Sigmoid colon (tissue), 7 donors: ENCODE results near the gene RPL19. TPM values are rescaled to one million over a fixed set of nuclear protein-coding genes. Genes with fewer than 3 reads are reported as not detected.

ENCODE experiments used
- DNase-seq: peaks from one replicate; pipeline ENCODE4 v3.0.0-alpha.2; 2019
- H3K27ac ChIP-seq, 4 donors: fragments of 200-600 bp; sonication (generic); one replicate each; pipeline ENCODE4 v1.5.1; 2016 to 2019; ENCODE audit warnings: mild to moderate bottlenecking in 1 of 4
- H3K27me3 ChIP-seq, 3 donors: fragments of 200-600 bp; sonication (generic); one replicate each; pipeline ENCODE4 v1.5.1; 2019; ENCODE audit warnings: mild to moderate bottlenecking in 1 of 3
- H3K36me3 ChIP-seq, 4 donors: fragments of 200-600 bp; sonication (generic); one replicate each; pipeline ENCODE4 v1.5.1; 2016 to 2019
- H3K4me1 ChIP-seq, 4 donors: fragments of 200-600 bp; sonication (generic); one replicate each; pipeline ENCODE4 v1.5.1; 2017 to 2019
- H3K4me3 ChIP-seq, 4 donors: fragments of 200-600 bp; sonication (generic); one replicate each; pipeline ENCODE4 v1.5.1; 2017 to 2019; ENCODE audit warnings: mild to moderate bottlenecking in 2 of 4, moderate library complexity in 1 of 4
- H3K9me3 ChIP-seq, 4 donors: fragments of 200-600 bp in 3 of 4; sonication (generic) in 3 of 4; one replicate each; pipeline versions ENCODE4 v1.5.1 to v1.6.1; 2013 to 2019
- CTCF ChIP-seq, 4 experiments: fragments of 450-650 bp in 3 of 4; fragments of 200-600 bp in 1 of 4; IDR thresholded peaks; one replicate each; pipeline ENCODE4 v1.5.1; 2016 to 2019; ENCODE audit warnings: antibody characterized with exemption in 4 of 4, mild to moderate bottlenecking in 3 of 4, moderate library complexity in 2 of 4
- EP300 ChIP-seq, 4 donors: sonication (generic); formaldehyde crosslinking; IDR thresholded peaks; one replicate each; pipeline ENCODE4 v1.6.1; 2017; ENCODE audit warnings: antibody characterized with exemption in 4 of 4
- POLR2A ChIP-seq, 2 donors: fragments of 450-650 bp; IDR thresholded peaks; one replicate each; pipeline ENCODE4 v1.6.1; 2016; ENCODE audit warnings: antibody characterized with exemption in 2 of 2, mild to moderate bottlenecking in 2 of 2, moderate library complexity in 2 of 2
- POLR2AphosphoS5 ChIP-seq, 4 donors: sonication (generic); formaldehyde crosslinking; IDR thresholded peaks; one replicate each; pipeline ENCODE4 v1.6.1; 2017; ENCODE audit warnings: antibody characterized with exemption in 4 of 4
- WGBS, 2 donors: extraction: QIAGEN DNeasy Blood & Tissue Kit; methylation state at CpG; one replicate each; pipeline ENCODE4 v1.1.7; 2013; 5-methylcytosine and 5-hydroxymethylcytosine counted together
- intact Hi-C: fragments of 100-400 bp; cut with DNase I; formaldehyde crosslinking; loops from one replicate; pipeline ENCODE4 v1.15.1; 2023
- polyA plus RNA-seq, 3 donors: library from polyadenylated mRNA; stranded (reverse); fragments of 200-250 nt; gene quantifications; one replicate each; pipeline ENCODE4 v1.2.3, GENCODE V29; 2013
- total RNA-seq, 4 donors: library from RNA; depleted of rRNA; stranded (reverse); fragments of >200 nt; gene quantifications; one replicate each; pipeline ENCODE4 v1.1.0, GENCODE V29; 2016
- donor health status: healthy with polysubstance abuse.
- donor health status: Bipolar disorder and iron deficiency.
- donor health status: healthy.

RPL19 gene
- total and polyA plus RNA-seq, 7 donors = 2,689 to 4,685 (median 3,919) TPM

- Histone ChIP-seq H3K4me3 (no peak overlapping the region), H3K4me1 (no peaks in the 10 kb centered on the region), H3K36me3 (peaks cover 5 to 95% (median 38%) of the 10 kb centered on the region in 4 donors), H3K27me3 (no peaks in the 10 kb centered on the region), H3K27ac (no peak overlapping the region), H3K9me3 (no peaks in the 10 kb centered on the region)
- intact Hi-C loops = no loop called here
- no peak for DNase-seq
- TF ChIP-seq POLR2A (IDR thresholded peaks at IDR 0.05) (no peak), CTCF (IDR thresholded peaks at IDR 0.05) (no peak), EP300 (IDR thresholded peaks at IDR 0.05) (no peak)
- 43 to 79% methylated on average over 9 of the region's 9 CpGs for WGBS, 2 donors
Measured at GRCh38 chr17:39187152-39187830, 12.8 kb upstream of the RPL19 start.

DNA sequence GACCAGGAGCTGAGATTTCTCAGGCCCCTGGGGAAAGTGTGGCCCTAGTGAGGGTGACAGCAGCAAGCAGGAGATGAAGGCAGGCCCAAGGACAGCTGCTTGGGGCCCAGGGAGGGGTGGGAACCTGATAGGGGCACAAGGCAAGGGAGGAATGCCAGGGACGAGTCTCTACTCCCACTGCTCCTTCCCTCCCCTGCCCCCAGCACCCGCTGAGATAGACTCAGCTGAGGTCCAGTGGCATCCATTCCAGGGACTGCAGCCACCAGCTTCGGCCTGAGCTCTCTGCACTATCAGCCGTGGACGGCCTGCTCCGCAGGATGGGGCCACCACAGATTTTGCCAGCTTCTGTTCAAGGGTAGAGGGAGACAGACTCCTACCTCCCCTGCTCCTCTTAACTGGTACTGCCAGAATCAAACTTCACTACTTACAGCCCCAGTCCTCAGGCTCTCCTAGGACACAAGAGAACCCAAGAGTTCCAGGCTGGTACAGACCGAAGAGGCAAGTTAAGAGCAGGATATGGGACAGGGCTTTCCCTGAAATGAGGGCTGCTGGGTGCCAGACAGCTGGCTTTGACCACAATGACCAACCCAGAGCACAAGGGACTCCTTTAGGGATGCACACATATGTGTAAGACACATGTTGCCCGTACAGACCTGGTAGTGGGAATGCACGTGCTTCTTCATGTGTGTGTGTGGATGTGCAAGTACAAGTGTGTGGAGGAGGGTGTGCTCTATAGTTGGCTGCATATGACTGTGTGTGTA lies 8.2 kb upstream of the RPL19 start:
- intact Hi-C loops = no loop called here
- H3K27me3 ChIP-seq = no peaks in the 10 kb centered on the region
- no peaks in the 10 kb centered on the region for H3K9me3 ChIP-seq
- TF ChIP-seq POLR2A (IDR thresholded peaks at IDR 0.05) (no peak), CTCF (IDR thresholded peaks at IDR 0.05) (no peak), EP300 (IDR thresholded peaks at IDR 0.05) (no peak), POLR2AphosphoS5 (IDR thresholded peaks at IDR 0.05) (no peak)
- peaks cover 0 to 69% (median 20%) of the 10 kb centered on the region in 4 donors for H3K36me3 ChIP-seq
- 95 to 96% methylated on average over 9 of the region's 9 CpGs for WGBS, 2 donors
- DNase-seq = no peak
- H3K27ac ChIP-seq = no peak overlapping the region
- H3K4me3 ChIP-seq = no peak overlapping the region
- peaks cover 0 to 34% (median 27%) of the 10 kb centered on the region in 4 donors for H3K4me1 ChIP-seq

GRCh38 chr17:39192901-39193300 lies 7.2 kb upstream of the RPL19 start:
- Histone ChIP-seq H3K4me1 (peaks cover 0 to 38% (median 33%) of the 10 kb centered on the region in 4 donors), H3K27ac (no peak overlapping the region), H3K4me3 (no peak overlapping the region), H3K27me3 (no peaks in the 10 kb centered on the region), H3K36me3 (peaks cover 0 to 59% (median 13%) of the 10 kb centered on the region in 4 donors), H3K9me3 (no peaks in the 10 kb centered on the region)
- WGBS, 2 donors = 96 to 97% methylated on average over 16 of the region's 16 CpGs
- intact Hi-C loops = no loop called here
- no peak for DNase-seq
- TF ChIP-seq CTCF (IDR thresholded peaks at IDR 0.05) (no peak), POLR2AphosphoS5 (IDR thresholded peaks at IDR 0.05) (no peak), EP300 (IDR thresholded peaks at IDR 0.05) (no peak), POLR2A (IDR thresholded peaks at IDR 0.05) (no peak)

- TF ChIP-seq CTCF (IDR thresholded peaks at IDR 0.05) = no peak
- TF ChIP-seq EP300 (IDR thresholded peaks at IDR 0.05) = no peak
- no peak for TF ChIP-seq POLR2AphosphoS5 (IDR thresholded peaks at IDR 0.05)
- no peak for TF ChIP-seq POLR2A (IDR thresholded peaks at IDR 0.05)
- Histone ChIP-seq H3K4me3 (no peak overlapping the region), H3K27ac (no peak overlapping the region), H3K9me3 (no peaks in the 10 kb centered on the region), H3K4me1 (peaks cover 0 to 43% (median 37%) of the 10 kb centered on the region in 4 donors), H3K27me3 (no peaks in the 10 kb centered on the region), H3K36me3 (peaks cover 0 to 55% (median 11%) of the 10 kb centered on the region in 4 donors)
- no peak for DNase-seq
- WGBS, 2 donors = 83 to 93% methylated on average over 10 of the region's 10 CpGs
- intact Hi-C loops = no loop called here
Measured at GRCh38 chr17:39193346-39193745, 6.7 kb upstream of the RPL19 start.
